HEK293 (cell line): ENCODE measurements around the gene KCTD11.

Experiments
- PRDM1 ChIP-seq: fragments of 450-650 bp; formaldehyde crosslinking; IDR thresholded peaks from 2 replicates; pipeline ENCODE4; 2016; ENCODE audit warnings: missing biosample characterization, missing genetic modification characterization
- REPIN1 ChIP-seq: fragments of 450-650 bp; formaldehyde crosslinking; IDR thresholded peaks from 2 replicates; pipeline ENCODE4 v1.5.1; 2017; ENCODE audit warnings: missing biosample characterization, missing genetic modification characterization, low read depth
- ZBTB49 ChIP-seq: fragments of 450-650 bp; formaldehyde crosslinking; IDR thresholded peaks from 2 replicates; pipeline ENCODE4 v1.5.1; 2016; ENCODE audit warnings: missing biosample characterization, missing genetic modification characterization, low read depth
- ZNF18 ChIP-seq: fragments of 450-650 bp; formaldehyde crosslinking; IDR thresholded peaks from 2 replicates; pipeline ENCODE4 v1.5.1; 2016; ENCODE audit warnings: missing biosample characterization, missing genetic modification characterization
- ZNF274 ChIP-seq, 2 experiments: fragments of 200-500 bp in 1 of 2; fragments of 450-650 bp in 1 of 2; sonication (Bioruptor generic) in 1 of 2; formaldehyde crosslinking in 1 of 2; IDR thresholded peaks; 2 replicates each; pipeline versions ENCODE4 v1.5.1 to v1.6.1; 2014 to 2016; ENCODE audit warnings: borderline replicate concordance in 1 of 2, inconsistent platforms in 1 of 2, low read length in 1 of 2, missing biosample characterization in 1 of 2, missing genetic modification characterization in 1 of 2
- ZNF398 ChIP-seq: fragments of 450-650 bp; formaldehyde crosslinking; IDR thresholded peaks from 2 replicates; pipeline ENCODE4 v1.5.1; 2017; ENCODE audit warnings: missing biosample characterization, missing genetic modification characterization
- ZNF830 ChIP-seq: fragments of 450-650 bp; IDR thresholded peaks from 2 replicates; pipeline ENCODE4 v1.5.0; 2018; ENCODE audit warnings: missing biosample characterization, missing genetic modification characterization, low read depth, mild to moderate bottlenecking, moderate library complexity

- TF ChIP-seq ZNF274 (IDR thresholded peaks at IDR 0.05; ENCODE audit: low read length) = no peak
- no peak for TF ChIP-seq ZNF274 (tag by site-specific recombination; IDR thresholded peaks at IDR 0.05; ENCODE audit: borderline replicate concordance)
- TF ChIP-seq REPIN1 (tag by site-specific recombination) = no peak
- TF ChIP-seq ZNF398 (tag by site-specific recombination) = no peak
- TF ChIP-seq ZBTB49 (tag by site-specific recombination) = no peak
- no peak for TF ChIP-seq ZNF830 (tag by site-specific recombination)
- no peak for TF ChIP-seq ZNF18
- no peak for TF ChIP-seq PRDM1 (tag by site-specific recombination)
Observed at GRCh38 chr17:7309628-7310027, 42.3 kb upstream of the KCTD11 start.
